ENCODE data around the gene TNFRSF19.

TNFRSF19 gene

DNA sequence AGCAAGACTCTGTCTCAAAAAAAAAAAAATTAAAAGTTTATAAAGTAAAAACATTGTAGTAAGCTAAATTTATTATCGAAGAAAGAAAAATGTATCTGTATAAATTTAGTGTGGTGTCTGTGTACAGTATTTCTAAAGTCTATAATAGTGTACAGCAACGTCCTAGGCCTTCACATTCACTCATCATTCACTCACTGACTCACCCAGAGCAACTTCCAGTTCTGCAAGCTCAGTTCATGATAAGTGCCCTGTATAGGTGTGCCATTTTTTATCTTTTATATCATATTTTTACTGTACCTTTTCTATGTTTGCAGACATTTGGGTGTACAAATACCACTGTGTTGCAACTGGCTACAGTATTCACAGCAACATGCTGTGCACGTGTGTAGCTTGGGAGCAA, 118.1 kb downstream of the TNFRSF19 start:
- DNase-seq = no peak

DNA sequence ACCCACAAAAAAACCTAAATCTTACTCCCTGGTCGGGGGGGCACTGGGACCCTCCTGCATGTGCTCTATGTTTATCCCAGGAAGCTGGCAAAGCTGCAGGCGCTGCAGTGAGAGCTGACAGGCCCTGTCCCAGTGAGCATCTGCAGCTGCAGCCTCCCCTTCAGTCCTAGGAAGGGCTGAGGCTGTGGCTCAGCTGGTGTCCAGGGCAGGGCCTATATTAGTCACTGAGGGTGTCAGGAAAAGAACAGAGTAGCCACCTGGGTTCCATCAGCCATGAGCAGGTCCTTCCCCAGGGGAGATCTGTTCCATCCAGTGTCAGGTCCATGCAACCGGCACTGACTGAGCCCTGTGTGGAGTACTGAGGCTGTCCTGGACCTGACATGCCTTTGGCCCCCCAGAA, 120.5 kb downstream of the TNFRSF19 start:
- DNase-seq = no peak

DNA sequence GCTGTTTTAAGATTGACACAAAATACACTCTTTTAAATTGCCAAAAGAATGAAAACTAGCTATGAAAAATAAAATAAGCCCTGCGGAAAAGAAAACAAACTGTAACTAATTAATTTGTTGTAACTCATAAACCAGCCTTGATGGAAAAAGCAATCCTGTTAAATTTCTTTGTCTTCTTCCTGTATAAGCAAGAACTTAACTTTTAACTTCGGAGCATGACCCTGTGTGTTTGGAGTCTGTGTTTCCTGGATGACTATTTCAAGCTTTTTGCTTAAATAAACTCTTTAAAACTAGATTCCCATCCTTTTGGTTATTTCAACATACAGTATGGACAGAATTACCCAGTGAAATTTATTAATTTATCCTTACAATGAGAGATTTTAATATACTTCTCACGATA, 122.6 kb downstream of the TNFRSF19 start:
- DNase-seq = no peak

DNA sequence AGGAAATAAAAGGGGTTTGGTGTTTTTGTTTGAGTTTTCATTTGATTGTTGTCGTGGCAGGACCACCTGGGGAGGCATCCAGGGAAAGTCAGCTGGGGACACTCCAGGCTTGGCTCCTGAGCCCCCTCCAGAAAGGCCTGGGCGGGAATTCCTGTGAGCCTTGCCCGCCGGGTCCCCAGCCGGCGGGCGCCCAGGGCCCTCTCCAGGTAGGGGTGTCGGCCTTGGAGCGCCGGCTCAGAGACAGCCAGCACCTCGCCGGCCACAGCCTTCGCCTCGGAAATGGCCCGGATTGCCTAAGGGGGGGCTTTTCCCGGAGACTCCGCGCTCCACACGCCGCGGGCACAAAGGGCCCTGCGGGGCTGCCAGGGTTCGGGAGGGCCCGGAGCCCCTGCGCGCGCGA, 125.0 kb downstream of the TNFRSF19 start:
- no peak for DNase-seq

DNA sequence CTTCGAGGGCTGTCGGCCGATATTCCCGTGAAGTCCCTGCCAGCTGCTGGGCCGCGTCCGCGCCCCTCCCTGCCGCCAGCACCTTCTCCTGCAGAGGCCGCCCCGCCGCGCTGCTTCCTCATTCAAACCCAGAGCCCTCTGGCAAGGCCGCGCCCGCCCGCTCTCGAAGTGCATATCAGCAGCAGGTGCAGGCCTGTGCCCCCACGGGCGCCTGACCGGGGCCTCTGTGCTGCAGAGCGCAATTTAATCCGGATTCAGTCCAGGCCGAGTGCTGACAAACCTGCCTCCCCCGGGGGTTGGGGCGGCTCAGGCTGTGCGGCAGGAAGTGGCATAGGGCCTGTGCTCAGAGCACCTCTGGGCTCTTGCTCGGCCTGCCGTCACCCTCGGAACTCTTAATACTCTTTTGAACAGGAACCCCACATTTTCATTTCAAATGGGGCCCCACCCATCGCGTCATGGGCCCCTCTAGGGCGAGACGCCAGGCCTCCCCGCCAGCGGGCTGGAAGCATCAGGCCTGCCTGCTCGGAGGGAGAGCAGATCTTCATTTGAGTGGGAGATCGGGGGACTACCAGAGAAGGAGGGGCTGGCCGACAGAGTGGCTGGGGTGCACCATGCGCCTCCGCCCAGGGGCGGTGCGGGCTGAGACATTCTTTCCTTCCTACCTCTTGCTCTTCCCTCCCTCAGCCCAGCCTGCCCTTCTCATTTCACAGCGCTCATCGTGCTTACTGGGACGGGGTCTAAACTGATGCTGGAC, 125.7 kb downstream of the TNFRSF19 start:
- peak; percentile 31 to 48 for DNase-seq

DNA sequence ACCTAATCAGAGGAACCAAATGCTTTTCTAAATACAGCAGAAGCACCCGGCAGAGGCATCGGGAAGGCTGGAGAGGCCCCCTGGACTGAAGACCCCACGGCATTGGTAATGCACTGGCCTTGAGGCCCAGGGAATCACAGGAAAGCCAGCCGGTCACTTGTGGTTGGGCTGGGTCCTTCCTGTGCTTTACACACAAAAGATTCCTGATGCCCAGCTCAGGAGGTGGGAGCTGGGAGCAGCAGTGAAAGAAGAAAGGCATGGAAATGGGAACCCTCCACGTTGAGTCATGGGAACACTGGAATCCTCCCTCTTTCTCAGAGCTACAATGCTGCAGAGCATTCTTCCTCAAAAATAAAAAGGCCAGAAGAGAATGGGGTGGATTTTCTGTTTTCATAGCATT, 126.4 kb downstream of the TNFRSF19 start:
- DNase-seq = no peak

DNA sequence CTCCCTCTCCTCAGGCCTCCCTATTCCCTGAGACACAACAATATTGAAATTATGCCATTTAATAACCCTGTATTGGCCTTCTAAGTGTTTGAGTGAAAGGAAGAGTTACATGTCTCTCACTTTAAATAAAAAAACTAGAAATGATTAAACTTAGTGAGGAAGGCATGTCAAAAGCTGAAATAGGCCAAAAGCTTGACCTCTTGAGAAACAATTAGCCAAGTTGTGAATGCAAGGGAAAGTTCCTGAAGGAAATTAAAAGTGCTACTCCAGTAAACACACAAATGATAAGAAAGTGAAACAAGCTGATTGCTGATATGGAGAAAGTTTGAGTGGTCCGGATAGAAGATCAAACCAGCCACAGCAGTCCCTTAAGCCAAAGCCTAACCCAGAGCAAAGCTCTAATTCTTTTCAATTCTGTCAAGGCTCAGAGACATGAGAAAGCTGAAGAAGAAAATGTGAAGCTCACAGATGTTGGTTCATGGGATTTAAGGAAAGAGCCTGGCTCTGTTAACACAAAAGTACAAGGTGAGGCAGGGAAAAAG, 127.6 kb downstream of the TNFRSF19 start:
- DNase-seq = no peak

DNA sequence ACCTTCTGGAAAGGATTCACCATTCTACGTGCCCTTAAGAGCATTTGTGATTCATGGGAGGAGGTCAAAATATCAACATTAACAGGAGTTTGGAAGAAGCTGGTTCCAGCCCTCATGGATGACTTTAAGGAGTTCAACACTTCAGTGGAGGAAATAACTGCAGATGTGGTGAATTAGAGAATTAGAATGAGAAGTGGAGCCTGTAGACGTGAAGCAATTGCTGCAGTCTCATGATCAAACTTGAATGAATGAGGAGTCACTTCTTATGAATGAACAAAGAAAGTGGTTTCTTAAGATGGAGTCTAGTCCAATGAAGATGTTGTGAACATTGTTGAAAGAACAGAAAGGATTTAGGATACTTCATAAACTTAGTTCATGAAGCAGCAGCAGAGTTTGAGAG, 129.1 kb downstream of the TNFRSF19 start:
- no peak for DNase-seq

DNA sequence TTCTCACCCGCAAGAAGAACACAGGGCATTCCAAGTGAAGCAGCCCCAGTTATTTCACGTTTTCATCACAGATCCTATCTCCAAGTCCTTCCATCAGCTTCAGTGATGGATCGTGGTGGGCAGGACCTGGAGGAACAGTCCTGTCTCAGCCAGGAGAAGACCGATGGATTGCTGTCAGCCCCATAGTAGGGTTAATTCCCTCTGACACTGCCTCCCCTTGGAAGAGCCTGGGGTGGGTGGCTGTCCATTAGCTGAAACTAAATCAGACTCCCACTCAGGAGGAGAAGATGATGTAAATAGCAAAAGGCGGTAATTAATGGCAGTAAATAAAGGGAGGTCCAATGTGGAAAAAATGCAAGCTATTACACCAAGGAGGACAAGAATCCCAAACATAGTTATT, 131.0 kb downstream of the TNFRSF19 start:
- no peak for DNase-seq

DNA sequence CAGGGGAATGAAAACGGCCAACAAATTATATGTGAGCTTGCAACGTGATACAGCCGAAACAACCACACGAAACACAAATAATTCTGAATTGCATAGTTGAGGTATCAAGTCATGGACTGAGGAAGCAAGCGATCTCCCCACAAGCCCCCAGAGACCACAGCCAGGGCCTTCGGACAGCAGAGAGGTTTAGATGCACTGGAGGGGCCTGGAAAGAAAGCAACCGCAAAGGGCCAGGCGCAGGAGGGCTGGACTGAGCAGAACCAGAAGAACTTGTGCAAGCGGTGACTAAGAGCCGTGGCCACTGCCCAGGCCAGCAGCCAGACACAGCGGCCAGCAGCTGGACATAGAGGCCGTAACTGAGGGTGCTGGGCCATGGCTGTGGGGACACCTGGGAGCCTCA, 131.4 kb downstream of the TNFRSF19 start:
- DNase-seq = no peak

DNA sequence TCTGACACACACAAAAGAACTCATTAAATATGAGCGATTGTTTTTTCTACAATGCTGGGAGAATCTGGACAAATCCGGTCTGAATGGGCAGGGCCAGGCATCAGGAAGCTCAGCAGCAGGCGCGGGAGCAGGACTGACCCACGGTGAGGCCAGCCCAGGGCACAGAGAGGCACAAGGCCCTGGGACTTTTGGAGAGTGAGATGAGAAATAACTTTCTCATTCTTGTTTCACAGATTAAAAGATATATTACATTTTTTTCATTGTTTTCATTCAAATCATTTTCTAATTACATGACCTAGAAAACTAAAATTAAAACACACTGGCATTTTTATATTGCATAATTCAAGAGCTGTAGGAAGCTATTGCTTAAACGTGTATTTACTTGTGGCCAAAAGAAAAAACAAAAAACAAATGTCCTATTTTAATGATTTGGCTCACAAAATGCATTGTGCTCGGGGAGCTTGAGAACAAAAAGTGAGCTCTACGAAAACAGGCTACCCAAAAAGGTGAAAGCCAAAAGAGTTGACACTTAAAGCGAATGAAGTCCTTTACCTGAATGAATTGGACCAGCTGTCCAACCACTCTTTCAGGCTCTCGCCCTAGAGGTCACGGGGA, 133.1 kb downstream of the TNFRSF19 start:
- no peak for DNase-seq

DNA sequence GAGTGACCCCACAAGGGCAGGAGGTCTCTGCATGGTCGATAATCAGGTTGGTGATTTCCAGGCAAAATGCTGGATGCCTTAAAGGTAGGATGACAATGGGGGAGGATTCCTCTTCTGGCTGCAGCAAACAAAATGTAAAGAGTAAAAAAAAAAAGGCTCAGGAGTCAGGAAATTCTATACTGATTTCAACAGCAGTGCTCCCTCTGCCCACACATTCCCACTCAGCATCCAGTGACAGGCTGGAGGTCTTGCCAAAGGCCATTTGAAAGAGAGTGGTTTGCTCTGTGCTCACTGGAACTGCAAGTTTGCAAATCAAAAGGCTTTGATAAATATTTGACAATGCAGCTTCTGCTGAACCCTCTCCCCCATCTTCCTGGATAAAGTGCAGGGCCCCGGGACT, 135.4 kb downstream of the TNFRSF19 start:
- DNase-seq = no peak

DNA sequence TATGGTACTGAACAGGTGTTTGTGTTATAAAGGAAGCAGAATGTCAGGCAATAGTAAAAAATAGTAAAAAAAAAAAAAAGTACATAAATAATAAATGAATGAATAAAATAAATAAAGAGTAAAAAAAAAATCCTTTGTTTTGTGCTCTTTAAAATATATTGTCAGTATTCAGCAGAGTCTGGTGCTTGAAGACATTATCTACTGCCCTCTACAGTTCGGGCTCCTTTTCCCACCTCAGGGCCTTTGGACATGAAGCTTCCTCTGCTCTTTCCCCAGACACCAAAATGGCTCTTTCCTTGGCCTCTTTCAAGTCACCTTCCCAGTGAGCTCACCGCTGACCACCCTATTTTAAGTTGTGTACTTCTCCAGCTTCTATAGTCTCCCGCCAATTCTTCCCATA, 137.5 kb downstream of the TNFRSF19 start:
- DNase-seq = no peak

DNA sequence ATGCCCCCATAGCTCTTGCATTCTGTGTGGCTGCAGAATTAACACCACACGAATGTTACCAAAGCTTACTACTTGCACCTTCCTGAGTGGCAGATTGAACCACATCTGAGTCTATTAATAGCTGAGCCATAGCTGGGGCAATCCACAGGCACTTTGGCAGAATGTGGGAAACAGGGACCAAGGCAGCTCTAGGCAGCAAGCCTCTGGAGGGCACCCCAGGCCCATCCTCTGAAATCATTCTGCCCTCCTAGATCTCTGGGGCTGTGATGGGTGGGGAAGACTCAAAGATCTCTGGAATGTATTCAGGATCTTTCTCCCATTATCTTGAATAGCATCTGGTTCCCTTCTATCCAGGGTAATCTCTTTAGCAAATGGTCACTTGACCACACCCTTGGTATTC, 139.3 kb downstream of the TNFRSF19 start:
- no peak for DNase-seq

DNA sequence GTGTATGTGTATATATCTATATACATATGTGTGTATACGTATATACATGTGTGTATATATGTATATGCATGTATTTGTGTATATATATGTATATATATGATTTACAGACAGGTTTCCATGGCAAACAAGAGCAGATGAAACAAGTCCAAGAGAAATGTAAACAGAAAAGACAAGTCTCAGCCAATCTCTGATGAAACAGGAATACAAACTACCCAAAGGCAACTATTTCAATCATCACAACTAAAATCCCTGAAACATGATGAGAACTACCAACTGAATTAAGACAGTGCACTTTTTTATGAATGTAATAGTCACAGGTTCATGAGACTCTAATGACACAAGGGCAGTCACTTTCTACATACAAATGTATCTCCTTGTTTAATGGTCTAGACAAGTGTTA, 140.2 kb downstream of the TNFRSF19 start:
- no peak for DNase-seq

DNA sequence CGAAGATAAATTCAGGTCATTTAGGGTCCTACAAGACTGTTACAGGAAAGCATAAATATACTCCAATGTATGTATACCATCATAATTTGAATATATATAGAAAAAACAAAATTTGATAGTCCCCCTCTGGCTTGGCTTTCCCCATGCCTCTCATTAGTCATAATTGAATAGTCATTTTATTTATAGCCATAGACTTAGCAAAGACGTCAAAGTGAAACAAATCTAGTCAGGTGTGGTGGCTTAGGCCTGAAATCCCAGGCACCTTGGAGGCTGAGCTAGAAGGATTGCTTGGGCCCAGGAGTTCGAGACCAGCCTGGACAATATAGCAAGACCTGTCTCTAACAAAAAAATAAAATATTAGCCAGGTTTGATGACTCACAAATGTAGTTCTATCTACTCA, 141.1 kb downstream of the TNFRSF19 start:
- no peak for DNase-seq

DNA sequence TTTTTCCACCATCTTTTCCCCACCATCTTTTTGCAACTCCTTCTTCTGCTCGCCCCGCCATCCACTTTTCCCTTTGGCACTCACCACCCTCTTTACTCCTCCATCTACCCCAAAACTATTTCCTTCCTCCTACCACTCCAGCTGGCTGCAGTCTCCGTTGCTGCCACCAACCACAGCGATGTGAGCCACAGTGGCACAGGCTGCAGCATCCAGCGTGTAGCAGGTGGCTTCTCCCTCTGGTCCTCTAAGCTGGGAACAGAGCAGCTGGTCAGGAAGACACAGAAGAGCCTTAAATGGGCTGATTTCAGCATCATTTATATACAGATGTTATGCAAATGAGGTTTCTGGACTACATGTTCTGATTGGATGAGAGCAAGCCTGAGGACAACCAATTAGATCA, 144.5 kb downstream of the TNFRSF19 start:
- no peak for DNase-seq

DNA sequence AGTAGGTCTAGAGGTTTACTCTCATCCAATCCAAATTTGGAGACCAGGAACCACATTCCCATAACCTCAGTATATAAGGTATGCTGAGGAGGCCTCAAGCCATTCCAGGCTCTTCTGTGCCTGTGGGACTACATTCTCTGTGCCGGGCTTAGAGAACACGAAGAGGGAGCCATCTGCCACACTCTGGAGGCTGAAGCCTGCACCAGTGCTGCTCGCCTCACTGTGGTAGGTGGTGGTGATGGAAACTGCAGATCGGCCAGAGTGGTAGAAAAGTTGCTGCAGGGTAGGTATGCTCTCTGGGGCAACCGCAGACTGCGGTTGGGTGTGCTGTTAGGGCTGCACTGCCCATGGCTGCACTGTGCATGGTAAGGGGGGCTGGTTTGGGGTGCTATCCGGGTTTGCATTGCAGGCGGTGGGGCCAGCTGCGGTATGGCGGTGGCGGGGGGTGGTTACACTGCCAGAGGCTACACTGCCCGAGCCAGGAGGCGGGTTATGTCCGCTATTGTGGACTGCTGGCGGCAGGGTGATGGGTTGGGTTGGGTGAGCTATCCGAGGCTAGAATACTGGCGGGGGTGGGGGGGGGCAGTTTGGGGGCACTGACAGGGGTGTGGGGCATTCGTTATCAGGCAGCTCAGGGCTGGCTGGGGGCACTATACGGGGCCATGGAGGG, 145.0 kb downstream of the TNFRSF19 start:
- DNase-seq = no peak

DNA sequence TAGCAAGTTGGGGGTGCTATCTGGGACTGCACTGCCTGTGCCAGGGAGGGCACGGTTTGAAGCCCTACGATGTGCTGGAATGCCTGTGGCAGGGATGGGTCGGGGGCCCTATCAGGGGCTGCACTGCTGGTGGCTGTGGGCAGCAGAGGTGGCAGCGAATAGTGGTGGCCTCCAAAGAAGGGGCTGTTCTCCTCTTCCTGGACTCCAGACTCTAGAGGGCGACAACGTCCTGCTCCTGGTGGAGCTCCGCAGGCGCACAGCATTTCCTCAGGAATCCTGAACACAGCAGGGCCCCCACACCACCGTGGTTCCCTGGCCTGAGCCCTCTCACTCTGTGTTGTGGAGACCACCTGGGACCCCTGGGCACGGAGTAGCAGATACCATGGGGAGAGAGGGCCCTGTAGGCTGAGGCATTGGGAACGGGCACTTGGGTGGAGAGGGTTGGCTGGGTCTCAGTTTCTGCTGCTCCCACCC, 145.6 kb downstream of the TNFRSF19 start:
- no peak for DNase-seq

DNA sequence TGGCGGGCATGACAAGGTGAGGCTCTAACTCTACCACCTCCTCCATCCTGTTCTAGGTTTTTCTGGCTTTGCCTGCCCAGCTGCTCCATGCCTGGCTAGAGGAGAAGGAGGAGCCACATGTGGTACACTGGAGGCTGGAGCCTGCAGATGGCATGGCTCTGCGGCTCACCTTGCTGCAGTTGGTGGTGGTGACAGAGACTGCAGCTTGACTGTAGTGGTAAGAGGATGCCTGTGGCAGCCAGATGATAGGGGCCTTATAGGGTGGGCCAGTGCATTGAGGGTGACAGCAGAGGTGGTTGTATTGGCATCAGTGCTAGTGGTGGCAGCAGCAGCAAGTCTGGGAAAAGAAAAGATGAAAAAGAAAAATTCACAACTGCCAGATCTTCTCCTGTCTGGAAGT, 146.2 kb downstream of the TNFRSF19 start:
- no peak for DNase-seq

DNA sequence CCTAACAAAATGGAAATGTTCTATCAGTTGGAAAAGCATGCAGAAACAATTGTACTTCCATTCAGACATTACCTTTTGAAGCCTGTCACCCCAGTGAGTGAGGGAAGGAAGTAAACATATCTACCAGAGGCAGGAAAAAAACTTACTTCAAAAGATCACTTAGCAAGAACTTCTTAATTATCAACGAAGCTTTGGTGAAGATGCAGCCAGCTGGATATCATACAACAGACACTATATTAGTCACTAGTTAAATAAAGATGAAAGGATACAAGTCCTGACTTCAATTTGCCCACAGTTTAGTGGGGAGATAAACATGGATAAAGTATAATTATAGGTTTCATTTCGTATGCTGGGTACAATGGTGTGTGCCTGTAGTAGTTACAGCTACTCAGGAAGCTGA, 148.8 kb downstream of the TNFRSF19 start:
- no peak for DNase-seq

DNA sequence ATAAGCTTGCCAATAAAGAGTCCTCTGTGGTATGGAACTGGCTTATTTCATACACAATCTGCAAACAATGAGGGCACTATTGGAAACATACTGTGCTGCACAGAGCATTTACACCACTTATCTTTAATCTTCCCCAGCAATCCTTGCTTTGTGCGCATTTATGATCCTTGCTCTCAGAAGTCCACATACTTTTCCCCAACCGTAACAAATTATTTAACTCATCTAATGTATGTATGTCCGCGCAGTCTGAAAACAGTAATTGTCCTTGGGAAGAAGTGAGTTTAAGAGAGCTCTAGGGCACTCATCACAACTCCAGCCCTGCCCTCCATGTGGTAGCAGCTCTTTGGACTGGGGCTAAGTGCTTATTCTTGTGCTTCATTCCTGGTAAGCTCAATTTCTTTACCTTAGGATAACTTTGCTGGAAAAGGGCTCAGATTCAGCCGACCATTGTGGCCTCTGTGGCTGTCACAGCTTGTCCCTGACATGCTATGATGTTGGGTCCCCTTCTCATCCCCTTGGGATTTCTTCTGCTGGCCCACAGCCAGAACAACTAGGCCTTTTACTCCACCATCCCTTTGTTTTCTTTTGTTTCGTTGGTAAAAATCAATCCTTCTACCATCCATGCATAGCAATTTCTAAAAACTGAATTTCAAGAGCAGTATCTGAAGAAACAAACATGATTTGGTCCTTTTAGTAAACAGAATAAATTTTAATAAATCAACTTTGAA, 152.7 kb downstream of the TNFRSF19 start:
- DNase-seq = no peak

DNA sequence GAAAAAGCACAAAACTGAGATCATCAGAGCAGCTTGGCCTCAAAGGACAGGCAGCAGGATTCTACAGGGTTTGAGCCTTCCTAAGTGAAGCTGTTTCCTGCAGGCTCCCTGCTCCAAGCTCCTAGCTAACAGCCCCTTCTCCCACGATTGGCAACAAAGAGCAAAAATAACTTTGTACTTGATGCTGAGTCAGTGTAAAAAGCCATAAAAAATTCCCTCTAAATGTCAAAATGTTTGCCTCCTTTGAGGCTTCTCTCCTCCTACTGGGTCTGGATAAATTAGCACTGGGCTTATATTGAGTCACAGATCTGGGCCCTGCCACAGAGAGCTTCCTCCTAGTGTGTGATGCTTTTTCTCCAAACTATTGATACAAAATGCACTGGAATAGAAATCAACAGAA, 153.3 kb downstream of the TNFRSF19 start:
- no peak for DNase-seq
